B cell (primary cell): Measurements from ENCODE around the gene PPTC7. TPM values are rescaled to one million over a fixed set of nuclear protein-coding genes. Genes with fewer than 3 reads are reported as not detected.

Experiments used
- ATAC-seq: fragments of 200-7000 bp; cut with Tn5 transposase; one replicate; pipeline ENCODE4 v1.10.0; 2021; ENCODE audit warnings: low read depth, mild to moderate bottlenecking, moderate number of reproducible peaks, moderate library complexity
- CTCF ChIA-PET: fragments of 350-600 bp; sonication (Branson Sonifier 250); formaldehyde crosslinking; loops from one replicate; lab custom pipeline; 2021; ENCODE audit warnings: antibody characterized with exemption, inconsistent platforms; lab: Charles Lee
- POLR2A ChIA-PET: fragments of 350-600 bp; sonication (Branson Sonifier 250); formaldehyde crosslinking; loops from one replicate; lab custom pipeline; 2021; ENCODE audit warnings: antibody characterized with exemption; lab: Charles Lee
- DNase-seq: peaks from one replicate; pipeline ENCODE4 v3.0.0; 2013
- H2AFZ ChIP-seq: 2 replicates; pipeline ENCODE4 v1.6.1; 2012; ENCODE audit warnings: mild to moderate bottlenecking, low read depth, low read length; ENCODE audit not compliant: insufficient read depth, poor library complexity, severe bottlenecking
- H3K27ac ChIP-seq, 2 donors: 1 replicate in 1 of 2; 2 replicates in 1 of 2; pipeline ENCODE4 v1.5.1; 2012 to 2013; ENCODE audit warnings: low read length in 2 of 2, mild to moderate bottlenecking in 2 of 2, moderate library complexity in 1 of 2
- H3K27me3 ChIP-seq, 4 experiments: fragments of 200-600 bp in 1 of 4; sonication (generic) in 1 of 4; replicated peaks in 1 of 4; 1 replicate in 2 of 4; 2 replicates in 2 of 4; pipeline versions ENCODE4 v1.6.1 to v1.7.0; 2013 to 2016; ENCODE audit warnings: low read length in 3 of 4, mild to moderate bottlenecking in 2 of 4, mixed read lengths in 1 of 4, moderate library complexity in 1 of 4; ENCODE audit not compliant: insufficient read depth in 4 of 4, control insufficient read depth in 3 of 4; ENCODE audit errors: control extremely low read depth in 1 of 4
- H3K36me3 ChIP-seq, 2 experiments: replicated peaks in 1 of 2; 1 replicate in 1 of 2; 2 replicates in 1 of 2; pipeline versions ENCODE4 v1.6.1 to v1.7.1; 2013; ENCODE audit warnings: low read length in 1 of 2; ENCODE audit not compliant: insufficient read depth in 2 of 2, control insufficient read depth in 1 of 2; ENCODE audit errors: control extremely low read depth in 1 of 2, extremely low read depth in 1 of 2
- H3K4me1 ChIP-seq, 2 donors: fragments of 200-600 bp in 1 of 2; sonication (generic) in 1 of 2; 1 replicate in 1 of 2; 2 replicates in 1 of 2; pipeline versions ENCODE4 v1.5.1 to v1.6.1; 2013 to 2017; ENCODE audit warnings: low read length in 2 of 2; ENCODE audit not compliant: control insufficient read depth in 2 of 2, insufficient read depth in 2 of 2
- H3K4me2 ChIP-seq: replicated peaks from 2 replicates; pipeline ENCODE3; 2012; ENCODE audit warnings: mild to moderate bottlenecking, low read depth, low read length; ENCODE audit not compliant: poor library complexity, severe bottlenecking
- H3K4me3 ChIP-seq, 5 experiments: fragments of 200-600 bp in 1 of 5; sonication (generic) in 1 of 5; 1 replicate in 3 of 5; 2 replicates in 2 of 5; pipeline versions ENCODE4 v1.5.1 to v1.7.0; 2011 to 2016; ENCODE audit warnings: low read length in 4 of 5, mild to moderate bottlenecking in 4 of 5, low read depth in 2 of 5, control low read depth in 1 of 5, moderate library complexity in 1 of 5; ENCODE audit not compliant: insufficient read depth in 1 of 5; ENCODE audit errors: control extremely low read depth in 1 of 5, extremely low read depth in 1 of 5
- H3K79me2 ChIP-seq: fragments of 200-600 bp; sonication (generic); one replicate; pipeline ENCODE4 v1.6.0; 2016; ENCODE audit warnings: low read length; ENCODE audit not compliant: control insufficient read depth, insufficient read depth
- H3K9ac ChIP-seq: fragments of 200-600 bp; sonication (generic); 2 replicates; pipeline ENCODE4 v1.6.1; 2017; ENCODE audit warnings: mild to moderate bottlenecking, low read length, moderate library complexity
- H3K9me3 ChIP-seq, 3 donors: one replicate each; pipeline versions ENCODE4 v1.6.1 to v1.7.1; 2013; ENCODE audit warnings: low read length in 2 of 3; ENCODE audit not compliant: control insufficient read depth in 2 of 3, insufficient read depth in 1 of 3; ENCODE audit errors: control extremely low read depth in 1 of 3
- H4K20me1 ChIP-seq: 2 replicates; pipeline ENCODE4 v1.6.0; 2012; ENCODE audit warnings: mild to moderate bottlenecking, low read length; ENCODE audit not compliant: insufficient read depth, control insufficient read depth, poor library complexity, severe bottlenecking
- H3K27ac Mint-ChIP-seq: one replicate; pipeline ENCODE4 v1.8.0; 2021; ENCODE audit warnings: mixed read lengths
- H3K27me3 Mint-ChIP-seq: one replicate; pipeline ENCODE4 v1.8.0; 2021; ENCODE audit warnings: mixed read lengths
- H3K4me1 Mint-ChIP-seq: one replicate; pipeline ENCODE4 v1.8.0; 2021; ENCODE audit warnings: mixed read lengths
- H3K4me3 Mint-ChIP-seq: one replicate; pipeline ENCODE4 v1.8.0; 2021; ENCODE audit warnings: mixed read lengths
- H3K9me3 Mint-ChIP-seq: one replicate; pipeline ENCODE4 v1.8.0; 2022; ENCODE audit warnings: mixed read lengths; ENCODE audit not compliant: insufficient read depth
- EZH2 ChIP-seq: IDR thresholded peaks from 2 replicates; pipeline ENCODE4 v1.6.1; 2012; ENCODE audit warnings: borderline replicate concordance, low read depth, mild to moderate bottlenecking, moderate library complexity, low read length; ENCODE audit not compliant: insufficient read depth, poor library complexity, severe bottlenecking
- WGBS: methylation state at CpG from one replicate; pipeline ENCODE4 v1.1.5; 2013; ENCODE audit warnings: missing lambda C conversion rate; ENCODE audit not compliant: insufficient coverage; 5-methylcytosine and 5-hydroxymethylcytosine counted together
- intact Hi-C: fragments of 100-400 bp; cut with micrococcal nuclease; formaldehyde crosslinking; loops from one replicate; pipeline ENCODE4 v1.10.0; 2022
- polyA plus RNA-seq: library from polyadenylated mRNA; depleted of rRNA; stranded (reverse); fragments of >200 nt; gene quantifications from 2 replicates; pipeline ENCODE4 v1.2.3, GENCODE V29; 2012
- total RNA-seq, 2 donors: library from RNA; stranded (reverse); fragments of 120-200 nt in 1 of 2; gene quantifications; 1 replicate in 1 of 2; 2 replicates in 1 of 2; pipeline versions ENCODE4 v1.2.3 to v1.2.4, GENCODE V29; 2013 to 2022
- TF ChIP-seq, protein P1 (sequence below): fragments of 200-600 bp; IDR thresholded peaks from one replicate; pipeline ENCODE4 v1.8.0; 2022; ENCODE audit warnings: antibody characterized with exemption, mild to moderate bottlenecking

Gene PPTC7
- total and polyA plus RNA-seq, 2 donors (not counting 1 experiment from before 2014, with no cell fraction given) = 20.7 to 44.9 TPM

DNA sequence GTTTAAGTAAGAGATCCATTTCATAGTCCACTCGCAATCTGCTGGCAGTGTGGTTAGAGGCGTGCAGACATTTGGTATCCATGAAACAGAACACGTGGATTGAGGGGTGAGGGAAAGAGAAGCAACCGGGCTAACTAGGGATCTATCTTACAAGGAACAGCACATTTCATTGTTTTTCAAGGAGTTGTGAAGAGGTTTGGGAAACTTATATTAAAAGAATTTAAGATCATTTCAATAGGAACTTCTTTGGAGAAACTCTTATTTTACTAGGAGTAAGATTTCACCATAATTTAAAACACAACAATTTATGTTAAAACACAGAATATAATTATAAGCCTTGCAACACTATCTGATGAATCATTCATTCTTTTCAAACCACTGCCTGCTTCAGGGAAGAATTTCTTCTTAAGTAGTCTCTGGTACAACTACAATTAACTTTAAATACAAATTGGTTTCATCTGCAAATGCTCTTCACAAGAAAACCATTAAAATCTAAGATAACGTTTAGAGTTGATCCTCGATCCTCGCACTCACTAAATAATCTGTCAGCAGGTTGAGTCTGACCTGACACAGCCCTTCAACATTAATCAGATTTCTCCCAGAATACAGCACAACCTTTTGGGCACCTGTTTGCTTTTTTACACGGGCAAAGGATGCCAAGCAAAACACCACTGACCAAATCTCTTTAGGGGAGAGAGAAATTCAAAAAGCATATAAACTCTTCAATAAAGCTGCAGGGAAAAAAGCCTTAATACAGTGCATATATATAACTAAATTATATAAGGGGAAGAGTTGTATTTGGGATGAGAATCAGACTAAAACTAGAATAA lies 27.3 kb downstream of the PPTC7 start:
- Histone ChIP-seq H4K20me1 (peaks cover 68% of the 10 kb centered on the region), H3K27ac (no peak overlapping the region), H3K9me3 (peaks cover 0 to 4% (median 4%) of the 10 kb centered on the region in 3 donors), H3K27me3 (no peaks in the 10 kb centered on the region), H3K9ac (no peak overlapping the region), H3K4me3 (no peak overlapping the region), H2AFZ (no peak overlapping the region), H3K36me3 (peaks cover 6 to 18% of the 10 kb centered on the region in 2 experiments), H3K4me2 (no peak overlapping the region), H3K4me1 (peaks cover 27 to 31% of the 10 kb centered on the region in 2 donors), H3K79me2 (peaks cover 100% of the 10 kb centered on the region)
- CTCF ChIA-PET = interaction anchor here (8.9 kb wide), 1 partner anchor 45 kb away, joined by 274 read pairs; no protein-coding TSS in a partner anchor
- Mint-ChIP-seq H3K27ac (no peak overlapping the region), H3K4me1 (peaks cover 50% of the 10 kb centered on the region), H3K4me3 (no peak overlapping the region), H3K27me3 (no peaks in the 10 kb centered on the region), H3K9me3 (no peaks in the 10 kb centered on the region)
- intact Hi-C loops = no loop called here
- ATAC-seq = no peak
- TF ChIP-seq, protein P1, sequence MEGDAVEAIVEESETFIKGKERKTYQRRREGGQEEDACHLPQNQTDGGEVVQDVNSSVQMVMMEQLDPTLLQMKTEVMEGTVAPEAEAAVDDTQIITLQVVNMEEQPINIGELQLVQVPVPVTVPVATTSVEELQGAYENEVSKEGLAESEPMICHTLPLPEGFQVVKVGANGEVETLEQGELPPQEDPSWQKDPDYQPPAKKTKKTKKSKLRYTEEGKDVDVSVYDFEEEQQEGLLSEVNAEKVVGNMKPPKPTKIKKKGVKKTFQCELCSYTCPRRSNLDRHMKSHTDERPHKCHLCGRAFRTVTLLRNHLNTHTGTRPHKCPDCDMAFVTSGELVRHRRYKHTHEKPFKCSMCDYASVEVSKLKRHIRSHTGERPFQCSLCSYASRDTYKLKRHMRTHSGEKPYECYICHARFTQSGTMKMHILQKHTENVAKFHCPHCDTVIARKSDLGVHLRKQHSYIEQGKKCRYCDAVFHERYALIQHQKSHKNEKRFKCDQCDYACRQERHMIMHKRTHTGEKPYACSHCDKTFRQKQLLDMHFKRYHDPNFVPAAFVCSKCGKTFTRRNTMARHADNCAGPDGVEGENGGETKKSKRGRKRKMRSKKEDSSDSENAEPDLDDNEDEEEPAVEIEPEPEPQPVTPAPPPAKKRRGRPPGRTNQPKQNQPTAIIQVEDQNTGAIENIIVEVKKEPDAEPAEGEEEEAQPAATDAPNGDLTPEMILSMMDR = no peak
- no peak for TF ChIP-seq EZH2
- POLR2A ChIA-PET = no interaction called here
- 92% methylated on average over 5 of the region's 8 CpGs for WGBS
- DNase-seq = no peak

DNA sequence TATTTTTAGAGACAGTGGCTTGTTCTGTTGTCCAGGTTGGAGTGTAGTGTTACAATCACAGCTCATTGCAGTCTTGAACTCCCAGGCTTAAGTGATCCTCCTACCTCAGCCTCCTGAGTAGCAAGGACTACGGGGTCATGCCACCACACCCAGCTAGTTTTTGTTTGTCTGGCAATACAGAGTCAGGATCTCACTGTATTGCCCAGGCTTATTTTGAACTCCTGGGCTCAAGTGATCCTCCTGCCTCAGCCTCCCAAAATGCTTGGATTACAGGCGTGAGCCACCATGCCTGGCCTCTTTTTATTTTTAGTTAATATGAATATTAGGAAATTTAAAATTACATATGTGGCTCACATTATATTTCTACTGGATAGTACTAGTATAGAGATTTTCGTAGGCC lies 28.9 kb downstream of the PPTC7 start:
- H3K4me2 ChIP-seq = no peak overlapping the region
- POLR2A ChIA-PET = no interaction called here
- ATAC-seq (no peak), DNase-seq (no peak)
- peaks cover 5 to 30% of the 10 kb centered on the region in 2 experiments for H3K36me3 ChIP-seq
- H4K20me1 ChIP-seq = peaks cover 66% of the 10 kb centered on the region
- no peak overlapping the region for H3K9ac ChIP-seq
- no peak overlapping the region for H2AFZ ChIP-seq
- intact Hi-C loops = loop anchor here (5.0 kb wide), 1 partner anchor 102 kb away; the partner anchor contains the start of gene ARPC3
- Mint-ChIP-seq H3K4me3 (no peak overlapping the region), H3K27me3 (no peaks in the 10 kb centered on the region), H3K9me3 (no peaks in the 10 kb centered on the region), H3K27ac (peak overlapping the region; percentile 53), H3K4me1 (peaks cover 49% of the 10 kb centered on the region)
- TF ChIP-seq, protein P1 = no peak
- no peak for TF ChIP-seq EZH2
- CTCF ChIA-PET = interaction anchor here (1.0 to 8.9 kb wide), 9 partner anchors 10 to 334 kb away, joined by 3 to 274 read pairs (median 6); partner anchors contain the start of gene ARPC3
- peaks cover 15 to 18% of the 10 kb centered on the region in 2 donors for H3K4me1 ChIP-seq
- H3K27me3 ChIP-seq = no peaks in the 10 kb centered on the region
- H3K27ac ChIP-seq = no peak overlapping the region
- H3K4me3 ChIP-seq = no peak overlapping the region
- WGBS = 100% methylated on average over 1 of the region's 3 CpGs
- peaks cover 0 to 4% (median 4%) of the 10 kb centered on the region in 3 donors for H3K9me3 ChIP-seq
- H3K79me2 ChIP-seq = peaks cover 99% of the 10 kb centered on the region
